ENCODE measurements around the gene STK10.

The STK10 gene

GRCh38 chr5:172113036-172113435, 75.0 kb downstream of the STK10 start:
- Histone ChIP-seq H3K36me3 (no peaks in the 10 kb centered on the region; the same call in 1 of the 2 replicates), H3K4me3 (ENCODE audit: low read depth, low read length) (no peak overlapping the region), H3K9me3 (no peaks in the 10 kb centered on the region), H3K4me1 (peaks cover 7% of the 10 kb centered on the region; the same call in 1 of the 2 replicates), H3K27me3 (no peaks in the 10 kb centered on the region)
- TF ChIP-seq, protein P1, sequence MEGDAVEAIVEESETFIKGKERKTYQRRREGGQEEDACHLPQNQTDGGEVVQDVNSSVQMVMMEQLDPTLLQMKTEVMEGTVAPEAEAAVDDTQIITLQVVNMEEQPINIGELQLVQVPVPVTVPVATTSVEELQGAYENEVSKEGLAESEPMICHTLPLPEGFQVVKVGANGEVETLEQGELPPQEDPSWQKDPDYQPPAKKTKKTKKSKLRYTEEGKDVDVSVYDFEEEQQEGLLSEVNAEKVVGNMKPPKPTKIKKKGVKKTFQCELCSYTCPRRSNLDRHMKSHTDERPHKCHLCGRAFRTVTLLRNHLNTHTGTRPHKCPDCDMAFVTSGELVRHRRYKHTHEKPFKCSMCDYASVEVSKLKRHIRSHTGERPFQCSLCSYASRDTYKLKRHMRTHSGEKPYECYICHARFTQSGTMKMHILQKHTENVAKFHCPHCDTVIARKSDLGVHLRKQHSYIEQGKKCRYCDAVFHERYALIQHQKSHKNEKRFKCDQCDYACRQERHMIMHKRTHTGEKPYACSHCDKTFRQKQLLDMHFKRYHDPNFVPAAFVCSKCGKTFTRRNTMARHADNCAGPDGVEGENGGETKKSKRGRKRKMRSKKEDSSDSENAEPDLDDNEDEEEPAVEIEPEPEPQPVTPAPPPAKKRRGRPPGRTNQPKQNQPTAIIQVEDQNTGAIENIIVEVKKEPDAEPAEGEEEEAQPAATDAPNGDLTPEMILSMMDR (IDR thresholded peaks at IDR 0.05; ENCODE audit: low read depth, low read length): no peak
- no peak for DNase-seq

GRCh38 chr5:172111852-172112225, 76.2 kb downstream of the STK10 start:
- H3K27me3 ChIP-seq: no peaks in the 10 kb centered on the region
- DNase-seq: no peak
- H3K4me3 ChIP-seq (ENCODE audit: low read depth, low read length): peak overlapping the region; percentile 52
- H3K9me3 ChIP-seq: no peaks in the 10 kb centered on the region
- TF ChIP-seq, protein P1 (IDR thresholded peaks at IDR 0.05; ENCODE audit: low read depth, low read length): no peak
- H3K4me1 ChIP-seq: peaks cover 7% of the 10 kb centered on the region; the same call in 1 of the 2 replicates
- no peaks in the 10 kb centered on the region; the same call in 1 of the 2 replicates for H3K36me3 ChIP-seq

- peak; percentile 50 for DNase-seq
- TF ChIP-seq, protein P1 (IDR thresholded peaks at IDR 0.05; ENCODE audit: low read depth, low read length): no peak
- H3K4me1 ChIP-seq: peaks cover 7% of the 10 kb centered on the region; the same call in 1 of the 2 replicates
- H3K9me3 ChIP-seq: no peaks in the 10 kb centered on the region
- no peaks in the 10 kb centered on the region for H3K27me3 ChIP-seq
- H3K4me3 ChIP-seq (ENCODE audit: low read depth, low read length): peak overlapping the region; percentile 52
- H3K36me3 ChIP-seq: no peaks in the 10 kb centered on the region; the same call in 1 of the 2 replicates
Observed at GRCh38 chr5:172110921-172111851, 76.8 kb downstream of the STK10 start.

- H3K4me1 ChIP-seq: peaks cover 7% of the 10 kb centered on the region; the same call in 1 of the 2 replicates
- no peak for DNase-seq
- no peak overlapping the region for H3K4me3 ChIP-seq (ENCODE audit: low read depth, low read length)
- H3K9me3 ChIP-seq: no peaks in the 10 kb centered on the region
- no peaks in the 10 kb centered on the region; the same call in 1 of the 2 replicates for H3K36me3 ChIP-seq
- H3K27me3 ChIP-seq: no peaks in the 10 kb centered on the region
- TF ChIP-seq, protein P1 (IDR thresholded peaks at IDR 0.05; ENCODE audit: low read depth, low read length): no peak
Observed at GRCh38 chr5:172110260-172110815, 77.7 kb downstream of the STK10 start.

GRCh38 chr5:172109749-172110148, 78.3 kb downstream of the STK10 start:
- no peak overlapping the region for H3K4me3 ChIP-seq (ENCODE audit: low read depth, low read length)
- no peaks in the 10 kb centered on the region for H3K27me3 ChIP-seq
- TF ChIP-seq, protein P1 (IDR thresholded peaks at IDR 0.05; ENCODE audit: low read depth, low read length): no peak
- H3K36me3 ChIP-seq: no peaks in the 10 kb centered on the region
- H3K9me3 ChIP-seq: no peaks in the 10 kb centered on the region
- peaks cover 7% of the 10 kb centered on the region; the same call in 1 of the 2 replicates for H3K4me1 ChIP-seq
- no peak for DNase-seq
